ENCODE data around the gene NYAP2.
A peak's percentile ranks its signal among the peaks of the same experiment; 100 is the strongest.

NYAP2 gene

DNA sequence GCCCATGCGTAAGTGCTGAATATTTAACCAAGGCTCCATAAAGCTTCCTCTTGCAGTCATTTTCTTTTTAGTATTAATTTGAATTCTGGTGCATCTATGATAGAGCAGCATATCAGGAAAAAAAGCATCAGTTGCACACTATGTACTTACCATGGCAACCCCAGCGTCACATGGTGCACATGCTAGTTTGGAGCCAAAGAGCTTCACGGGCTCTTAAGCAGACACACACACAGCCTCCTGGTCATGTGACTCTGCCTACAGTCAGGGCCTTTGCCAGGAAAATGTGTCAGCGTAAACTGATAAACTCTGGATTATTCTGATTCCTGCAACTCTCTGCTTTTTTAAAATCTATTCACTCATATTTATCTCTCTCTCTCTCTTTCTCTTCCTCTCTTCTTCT is 30.2 kb downstream of the NYAP2 start:
- no peak for DNase-seq

DNA sequence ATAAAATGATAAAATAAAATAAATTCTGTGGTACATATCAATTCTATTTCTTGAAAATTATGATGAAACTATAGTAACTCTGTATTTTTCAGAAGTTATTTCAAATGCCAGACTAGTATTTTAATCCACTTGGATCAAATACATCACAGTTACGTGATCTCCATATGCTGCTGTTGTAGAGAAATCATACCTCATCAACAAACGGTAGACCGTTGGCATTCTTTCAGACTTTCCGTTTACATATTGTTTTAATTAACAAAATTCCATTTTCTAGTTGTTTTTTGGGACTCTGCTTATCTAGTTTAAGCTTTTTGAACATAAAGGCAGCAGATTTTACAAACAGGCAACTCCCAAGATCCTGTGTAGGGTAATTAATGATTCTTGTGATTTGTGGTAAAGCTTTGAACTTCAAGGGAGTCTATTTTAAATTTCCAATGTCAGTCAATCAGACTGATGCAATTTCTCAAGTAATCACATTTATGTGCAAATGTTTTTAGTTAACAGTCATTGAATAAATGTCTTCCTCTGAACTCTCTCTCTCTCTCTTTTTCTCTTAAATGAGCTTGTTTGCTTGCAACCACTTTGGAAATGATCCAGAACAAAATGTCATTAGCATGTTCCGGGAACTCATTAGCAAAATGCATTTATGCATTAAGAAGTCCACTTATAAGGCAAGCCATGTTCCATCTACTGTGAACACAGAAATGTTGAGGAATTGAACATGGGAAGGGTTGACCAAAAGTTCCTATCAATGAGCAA is 31.8 kb downstream of the NYAP2 start:
- DNase-seq = no peak

DNA sequence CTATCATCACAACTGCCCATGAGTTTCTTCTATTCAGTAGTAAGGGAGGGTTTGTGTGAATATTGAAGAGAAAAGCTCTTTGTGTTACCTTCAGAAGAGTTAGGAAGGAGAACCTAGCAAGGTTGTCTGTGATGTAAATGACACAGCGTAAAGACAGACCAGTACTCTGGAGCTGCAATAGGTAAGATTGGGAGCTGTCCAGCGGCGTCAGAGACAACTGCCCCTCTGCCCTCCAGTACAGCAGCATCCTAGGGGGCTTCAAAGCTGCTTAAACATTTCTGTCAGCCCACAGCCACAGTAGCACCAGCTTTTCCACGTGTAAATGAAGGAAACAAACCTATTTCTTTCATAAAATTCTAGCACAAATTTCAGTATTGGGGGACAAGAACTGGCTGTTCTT is 34.5 kb downstream of the NYAP2 start:
- DNase-seq = no peak

DNA sequence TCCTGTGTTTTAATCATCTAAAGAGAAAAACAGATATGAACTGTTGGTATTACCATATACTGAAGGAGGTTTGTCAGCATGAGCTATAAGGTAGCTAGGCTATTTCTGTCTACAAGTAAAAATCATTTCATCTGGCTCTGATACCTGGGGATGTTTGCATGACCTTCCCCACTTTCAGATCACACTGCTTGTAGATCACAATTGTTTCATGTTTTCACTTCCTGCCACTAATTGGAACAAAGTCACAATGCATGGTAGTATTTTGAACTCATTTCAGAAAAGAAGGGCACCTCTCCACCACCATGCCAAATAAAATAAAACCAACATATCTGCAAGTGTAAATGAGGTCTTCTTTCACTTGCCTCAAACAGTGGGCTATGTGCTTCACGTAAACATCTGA is 37.8 kb downstream of the NYAP2 start:
- no peak for DNase-seq

DNA sequence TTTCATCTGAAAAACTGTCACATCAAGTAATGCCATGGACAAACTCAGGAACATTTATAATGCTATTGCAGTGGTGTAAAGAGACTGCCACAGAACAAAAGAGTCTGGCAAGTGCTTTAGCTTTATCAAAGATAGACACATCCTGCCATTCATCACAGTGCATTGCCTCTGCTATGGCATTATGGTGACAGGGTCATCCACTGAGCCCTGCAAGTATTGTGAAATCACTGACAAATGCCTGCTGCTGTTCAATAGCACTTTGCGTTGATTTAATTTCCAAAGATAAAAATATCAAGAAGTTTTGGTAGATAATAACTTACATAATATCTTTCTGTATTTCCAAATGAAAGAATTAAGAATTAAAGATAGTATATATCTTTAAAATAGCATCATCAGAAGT is 38.7 kb downstream of the NYAP2 start:
- no peak for DNase-seq

DNA sequence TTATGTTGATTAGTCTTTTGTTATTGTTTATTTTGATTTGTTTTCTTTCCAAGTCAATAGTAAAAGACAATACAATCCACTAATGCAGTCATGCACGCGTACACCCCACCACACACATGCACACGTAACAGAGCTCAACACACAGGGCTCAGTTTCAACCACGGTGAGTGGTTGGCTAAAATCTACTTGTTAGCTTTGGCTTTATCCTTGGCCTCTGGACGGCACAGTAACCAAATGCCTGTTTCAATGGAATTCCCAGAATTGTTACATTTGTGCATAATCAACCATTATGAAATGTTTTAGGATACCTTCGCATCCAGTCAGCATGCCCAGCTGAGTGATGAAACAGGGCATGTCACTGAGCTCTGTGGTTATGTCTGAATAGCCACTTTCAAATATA is 53.2 kb downstream of the NYAP2 start:
- DNase-seq = no peak

DNA sequence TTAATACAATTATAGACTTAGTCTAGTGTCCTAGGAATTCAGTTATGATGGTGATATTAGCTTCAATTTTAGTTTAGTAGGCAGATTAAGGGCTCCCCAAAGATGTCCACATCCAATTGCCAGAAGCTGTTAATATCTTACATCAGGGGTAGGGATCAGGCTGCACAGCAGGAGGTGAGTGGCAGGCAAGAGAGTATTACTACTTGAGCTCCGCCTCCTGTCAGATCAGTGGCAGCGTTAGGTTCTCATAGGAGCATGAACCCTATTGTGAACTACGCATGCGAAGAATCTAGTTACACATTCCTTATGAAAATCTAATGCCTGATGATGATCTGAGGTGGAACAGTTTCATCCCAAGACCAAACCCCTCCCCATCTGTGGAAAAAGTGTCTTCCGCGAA is 54.9 kb downstream of the NYAP2 start:
- no peak for DNase-seq

DNA sequence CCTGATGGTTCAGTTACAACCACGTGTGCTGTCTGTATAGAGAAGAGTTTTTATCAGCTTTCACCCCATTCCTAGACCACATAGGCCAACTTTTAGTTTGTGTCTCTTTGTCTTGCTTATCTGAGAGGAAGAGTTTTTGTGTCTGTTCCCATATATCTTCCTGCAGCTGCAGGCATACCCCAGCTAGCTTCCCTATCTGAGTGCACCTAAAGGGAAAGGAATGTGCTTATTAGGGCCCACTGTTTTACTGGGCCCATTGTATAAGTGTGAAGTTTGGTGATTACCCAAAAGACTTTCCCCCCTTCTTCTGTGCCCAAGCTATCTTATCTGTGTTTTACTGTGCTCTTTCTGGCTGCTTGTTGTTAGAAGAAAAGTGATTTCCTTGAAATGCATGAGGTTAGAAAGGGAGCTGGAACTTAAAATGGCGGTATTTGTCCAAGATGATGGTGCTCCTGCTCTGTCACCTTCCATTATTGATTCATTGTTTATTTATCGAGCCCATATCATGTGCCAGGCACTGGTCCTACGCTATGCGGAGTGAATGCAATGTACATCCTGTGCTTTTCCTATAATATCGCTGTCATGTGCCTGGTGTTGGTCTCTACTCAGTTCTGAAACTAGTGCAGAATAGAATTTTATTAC is 57.2 kb downstream of the NYAP2 start:
- no peak for DNase-seq

DNA sequence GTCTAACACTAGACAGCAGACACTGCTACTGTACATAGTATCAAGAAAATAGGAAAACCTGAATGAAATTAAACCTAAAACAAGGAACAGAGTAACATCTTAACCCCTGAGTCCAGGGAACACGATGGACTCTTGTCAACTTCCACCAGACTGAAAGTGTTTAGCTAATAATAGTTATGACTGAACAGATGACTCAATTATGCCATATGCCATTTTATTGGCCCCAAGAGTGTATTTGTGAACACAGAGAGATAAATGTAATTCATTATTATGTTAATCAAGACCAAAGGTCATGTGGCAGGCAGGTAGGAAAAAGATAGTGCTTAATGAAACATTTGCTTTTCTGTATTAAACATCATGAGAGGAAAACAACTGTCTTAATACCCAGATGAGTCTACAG is 58.0 kb downstream of the NYAP2 start:
- no peak for DNase-seq

DNA sequence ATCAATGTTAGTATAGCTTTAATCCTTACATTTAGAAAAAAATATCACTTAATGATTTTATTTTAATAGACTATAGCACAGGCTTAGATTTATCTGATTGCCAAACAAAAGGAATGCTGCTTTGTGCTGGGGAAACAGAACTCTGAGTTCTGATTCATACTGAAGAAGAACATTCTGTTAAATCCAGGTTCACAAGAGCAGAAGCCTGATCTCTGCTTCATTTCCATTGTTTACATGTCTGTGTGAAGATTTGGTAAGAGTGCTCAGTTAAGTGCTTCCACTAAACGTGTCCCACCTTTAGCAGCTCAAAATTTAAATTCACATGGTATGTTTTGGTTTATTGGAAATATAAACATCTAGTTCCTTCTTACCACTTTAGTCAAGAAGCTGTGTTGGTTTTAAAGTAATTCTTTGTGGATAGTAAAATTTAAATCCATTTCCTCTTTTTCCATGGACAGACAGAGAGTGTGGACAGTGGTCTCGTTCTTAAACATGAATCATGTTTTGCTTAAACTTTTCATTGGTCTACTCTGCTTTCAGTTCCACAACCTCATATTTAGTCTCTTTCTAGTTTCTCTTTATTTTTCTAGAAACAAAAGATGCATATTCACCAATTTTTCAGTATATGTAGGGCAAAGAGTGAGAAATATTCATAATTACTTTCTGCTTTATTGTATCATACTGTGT is 59.1 kb downstream of the NYAP2 start:
- DNase-seq = no peak

DNA sequence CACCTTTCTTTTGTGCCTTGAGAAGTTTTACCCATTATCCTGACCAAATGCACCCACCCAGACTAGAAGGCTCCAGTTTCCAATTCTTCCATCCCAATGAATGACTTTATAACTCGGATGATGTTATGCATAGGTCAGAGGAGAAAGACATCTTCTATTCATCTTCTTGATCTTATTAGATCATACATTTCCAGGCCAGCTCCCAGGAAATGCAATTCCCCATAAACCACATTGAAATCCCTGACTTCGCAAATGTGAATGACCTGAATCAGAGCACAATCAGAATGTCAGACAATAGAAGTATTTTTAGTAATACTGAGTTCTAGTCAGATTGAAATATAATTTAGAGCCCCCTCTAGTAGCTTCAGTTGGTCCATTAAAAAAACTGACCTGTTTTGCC is 62.9 kb downstream of the NYAP2 start:
- DNase-seq = no peak

DNA sequence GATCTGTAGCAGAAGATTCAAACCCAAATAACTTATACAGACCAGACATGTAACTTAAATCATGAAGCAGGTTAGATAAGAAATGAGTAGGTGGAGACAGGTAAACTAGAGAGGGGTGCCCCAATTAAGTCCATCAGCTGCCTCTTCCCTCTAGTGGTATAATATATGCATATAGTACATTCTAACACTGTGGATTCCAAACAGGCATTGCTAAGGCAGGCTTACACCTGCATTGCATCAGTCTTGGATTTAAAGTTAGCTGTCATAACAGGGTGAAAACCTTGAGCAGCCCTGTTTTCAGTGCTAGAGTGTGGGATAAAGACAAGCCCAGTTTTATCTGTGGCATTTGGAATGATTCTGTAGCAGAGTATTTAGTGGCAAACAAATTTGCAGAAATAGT is 63.4 kb downstream of the NYAP2 start:
- DNase-seq = no peak

DNA sequence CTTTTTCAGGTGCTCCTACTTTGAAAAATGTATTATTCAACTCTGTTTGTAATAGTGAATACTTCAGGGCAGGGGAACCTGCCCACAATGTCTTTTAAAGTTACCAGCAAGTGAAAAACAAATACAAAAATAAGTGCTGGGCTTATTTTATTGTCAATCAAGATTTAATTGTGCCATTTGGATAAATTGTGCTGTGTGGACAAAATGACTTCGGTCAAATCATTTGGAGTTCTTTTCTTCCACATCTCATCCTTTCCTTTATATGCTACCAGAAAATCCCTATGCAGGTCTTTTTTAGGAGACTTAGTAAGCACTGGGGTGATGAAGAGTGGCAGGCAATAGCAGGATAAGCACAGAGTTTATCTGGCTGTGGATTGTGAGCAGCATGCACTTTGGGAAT is 63.9 kb downstream of the NYAP2 start:
- DNase-seq = no peak

DNA sequence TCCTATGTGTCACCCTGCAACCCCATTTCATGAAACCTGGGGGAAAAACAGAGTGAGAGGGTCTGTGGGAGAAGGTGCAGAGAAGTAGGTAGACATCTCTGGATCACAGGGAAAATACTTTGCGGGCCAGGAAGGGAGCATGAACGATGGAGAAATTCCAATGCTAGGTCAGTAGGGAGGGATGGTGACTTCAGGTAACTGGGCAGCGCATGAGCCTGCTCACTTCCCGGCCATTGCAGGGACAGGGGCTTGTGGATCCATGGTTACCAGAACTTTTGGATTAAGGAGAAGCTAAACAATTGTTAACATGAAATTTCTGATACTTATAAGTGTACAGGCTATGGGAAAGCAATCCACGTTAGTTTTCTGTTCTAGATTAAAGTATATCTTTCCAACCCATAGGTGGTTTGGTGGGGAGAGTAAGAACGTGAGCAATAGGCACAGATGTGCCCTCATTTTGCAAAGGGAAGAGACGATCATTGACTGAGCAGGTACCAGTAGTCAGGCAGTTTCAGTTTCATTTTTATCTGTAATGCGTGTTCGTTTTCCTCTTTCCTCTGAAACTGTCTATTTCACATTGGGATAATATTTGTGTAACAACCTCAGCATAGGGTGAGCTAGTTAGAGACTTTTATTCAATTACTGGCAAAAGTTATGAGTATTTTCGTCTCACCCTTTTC is 65.0 kb downstream of the NYAP2 start:
- DNase-seq = peak; percentile 42

DNA sequence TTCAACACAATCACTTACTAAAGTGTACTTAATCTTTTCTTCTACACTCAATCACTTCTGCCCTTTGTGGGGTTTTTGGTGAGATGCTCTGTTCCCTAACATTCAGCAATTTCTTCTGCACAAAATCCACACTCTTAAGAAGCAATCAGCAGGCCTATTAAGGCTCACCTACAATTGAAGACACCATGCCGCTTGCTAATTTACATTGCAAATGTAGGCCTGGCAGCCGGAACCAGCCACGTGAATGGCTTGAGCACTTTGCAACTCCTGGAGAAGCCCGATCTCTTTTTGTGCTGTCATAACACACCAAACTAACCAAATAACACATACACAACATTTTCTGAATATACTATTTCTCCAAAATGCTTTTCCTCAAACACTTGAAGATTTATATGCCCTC is 66.3 kb downstream of the NYAP2 start:
- no peak for DNase-seq

DNA sequence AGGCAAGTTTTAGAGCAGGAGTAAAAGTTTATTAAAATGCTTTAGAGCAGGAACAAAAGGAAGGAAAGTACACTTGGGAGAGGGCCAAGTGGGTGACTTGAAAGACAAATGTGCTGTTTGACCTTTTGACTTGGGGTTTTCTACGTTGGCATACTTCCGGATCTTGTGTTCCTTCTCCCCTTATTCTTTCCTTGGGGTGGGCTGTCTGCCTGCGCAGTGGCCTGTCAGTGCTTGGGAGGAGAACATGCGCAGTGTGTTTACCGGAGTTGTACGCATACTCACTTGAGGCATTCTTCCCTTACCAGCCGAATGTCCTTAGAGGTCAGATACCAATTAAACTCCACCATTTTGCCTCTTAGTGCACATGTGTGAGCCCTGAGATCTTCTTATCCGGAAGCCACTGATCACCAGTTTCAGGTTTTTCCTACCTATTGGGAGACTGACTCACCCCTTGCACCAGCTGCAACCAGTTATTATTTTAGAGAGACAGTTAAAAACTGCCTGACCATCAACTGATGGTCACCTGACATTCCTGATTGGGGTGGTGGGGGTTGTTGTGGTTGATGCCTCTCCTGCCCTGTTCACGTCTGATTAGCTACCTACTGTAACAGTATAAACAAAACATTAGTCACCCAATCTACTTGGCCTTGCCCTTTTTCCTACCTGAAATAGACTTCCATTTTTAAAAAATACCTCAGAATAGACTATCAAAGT is 67.5 kb downstream of the NYAP2 start:
- DNase-seq = no peak

DNA sequence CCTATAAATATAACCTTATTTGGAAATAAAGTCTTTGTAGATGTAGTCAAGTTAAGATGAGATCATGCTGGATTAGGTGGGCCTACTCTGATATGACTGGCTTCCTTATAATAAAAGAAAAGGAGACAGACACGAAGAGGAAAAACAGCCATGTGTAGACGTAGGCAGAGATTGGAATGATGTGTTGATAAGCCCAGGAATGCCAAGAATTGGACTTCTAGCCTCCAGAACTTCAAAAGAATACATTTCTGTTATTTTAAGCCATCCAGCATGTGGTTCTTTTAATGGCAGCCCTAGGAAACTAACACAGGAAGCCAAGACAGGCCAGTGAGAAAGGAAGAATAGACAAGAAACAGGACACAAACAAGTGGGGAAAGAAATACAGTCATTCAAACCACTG is 68.6 kb downstream of the NYAP2 start:
- no peak for DNase-seq

DNA sequence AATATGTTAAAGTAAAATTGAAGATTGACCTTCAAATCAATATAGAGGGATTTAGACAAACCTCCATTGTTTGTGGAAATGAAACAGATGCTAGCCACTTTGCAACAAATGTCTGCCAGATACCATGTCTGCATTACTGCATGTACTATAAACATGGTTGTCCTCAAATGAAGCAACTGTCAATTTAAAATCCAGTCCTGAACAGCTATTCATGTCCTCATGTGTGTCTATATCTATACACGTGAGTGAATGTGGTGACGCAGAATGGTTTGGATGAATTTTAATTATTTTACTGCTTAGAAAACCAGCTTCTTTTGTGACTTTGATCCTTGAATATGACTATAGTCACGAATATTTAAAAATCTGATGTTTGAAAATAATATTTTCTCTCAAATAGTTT is 71.5 kb downstream of the NYAP2 start:
- no peak for DNase-seq

DNA sequence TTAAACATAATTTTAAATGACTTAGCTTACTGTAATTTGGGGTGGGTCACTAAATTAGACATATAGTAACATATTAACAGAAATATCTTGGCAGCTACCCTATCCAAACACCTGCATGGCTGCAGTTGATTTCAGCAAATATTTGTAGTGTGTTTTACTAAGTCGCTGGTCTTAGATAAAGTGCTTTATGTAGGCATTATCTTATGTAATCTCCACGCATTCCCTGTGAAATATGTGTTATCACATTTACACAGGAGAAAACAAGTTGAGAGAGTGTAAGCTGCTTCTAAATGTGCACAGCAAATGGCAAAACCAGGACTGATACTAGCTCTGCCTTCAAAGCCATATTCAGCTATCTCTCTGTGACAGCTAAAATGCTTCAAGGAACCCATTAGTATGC is 72.0 kb downstream of the NYAP2 start:
- DNase-seq = no peak

DNA sequence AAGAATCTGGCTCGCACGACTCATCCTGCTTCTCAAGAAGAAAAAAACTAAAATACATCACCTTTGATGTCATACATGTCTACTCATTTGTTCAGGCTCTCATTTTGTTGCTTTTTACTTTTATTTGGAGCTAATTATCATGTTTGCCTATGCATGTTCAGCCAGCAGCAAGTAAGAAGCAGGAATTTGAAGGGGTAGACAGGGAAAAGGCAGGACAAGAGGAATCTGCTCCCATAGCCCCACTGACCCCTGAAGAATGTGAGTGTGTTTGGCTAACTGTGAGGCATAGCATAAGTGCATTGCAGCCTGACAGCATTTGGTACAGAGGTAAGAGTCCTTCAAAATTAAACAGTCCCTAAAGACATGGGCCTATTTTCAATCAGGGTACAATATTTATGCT is 72.7 kb downstream of the NYAP2 start:
- no peak for DNase-seq

DNA sequence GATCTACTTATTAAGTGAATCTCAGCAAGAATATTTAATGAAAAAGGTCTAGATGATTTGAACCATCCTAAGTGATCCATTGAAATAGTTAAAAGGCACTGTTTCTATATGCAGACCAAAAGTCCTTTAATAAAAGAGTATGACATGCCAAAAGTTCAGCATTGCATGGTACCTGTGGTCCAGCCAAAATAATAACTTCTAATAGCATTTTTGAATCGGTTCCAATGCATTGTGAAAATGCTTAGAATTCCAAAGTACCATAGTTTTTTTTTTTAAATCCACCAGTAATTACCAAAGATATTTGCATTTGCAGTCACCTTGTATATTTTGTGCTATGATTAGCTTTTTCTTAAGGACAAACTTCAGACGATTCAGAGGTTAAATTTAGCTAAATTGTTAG is 79.9 kb downstream of the NYAP2 start:
- no peak for DNase-seq

DNA sequence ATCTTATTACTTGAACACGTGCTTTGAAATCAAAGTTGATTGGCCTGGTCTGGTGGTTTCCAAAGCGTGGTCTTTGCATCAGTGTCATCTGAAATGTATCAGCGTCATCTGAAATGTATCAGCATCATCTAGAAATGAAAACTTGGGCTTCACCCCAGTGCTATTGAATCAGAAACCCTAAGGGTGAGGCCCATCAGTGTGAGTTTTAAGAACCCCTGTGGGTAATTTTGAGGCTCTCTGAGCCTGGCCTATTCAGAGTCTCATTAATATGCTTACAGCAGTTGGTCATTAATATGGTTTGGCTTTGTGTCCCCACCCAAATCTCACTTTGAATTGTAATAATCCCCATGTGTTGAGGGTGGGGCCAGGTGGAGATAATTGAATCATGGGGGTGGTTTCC is 85.2 kb downstream of the NYAP2 start:
- no peak for DNase-seq

DNA sequence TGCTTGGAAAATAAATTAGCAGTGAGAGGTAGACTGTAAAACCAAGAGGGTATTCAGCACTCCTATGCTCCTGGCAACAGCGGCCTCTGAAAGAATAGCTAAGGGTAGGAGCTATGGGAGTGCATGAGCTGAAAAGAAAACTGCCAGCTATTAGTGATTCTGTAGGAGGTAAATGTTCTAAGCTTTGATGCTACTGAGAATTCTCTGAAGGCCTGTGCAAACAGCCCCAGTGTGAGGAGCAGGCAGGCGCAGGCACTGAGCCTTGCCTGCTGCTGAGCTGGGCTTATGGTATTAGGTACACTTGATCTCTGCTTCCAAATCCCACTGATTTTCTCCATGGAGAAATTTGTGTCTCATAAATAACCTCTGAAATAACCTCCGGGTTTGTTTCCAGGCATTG is 86.7 kb downstream of the NYAP2 start:
- no peak for DNase-seq
